SIG-M5 (cell line): Measurements from ENCODE around the gene ATF7IP2.

ENCODE experiments used
- DNase-seq: peaks from one replicate; lab custom pipeline; 2025; lab: John Stamatoyannopoulos, UW

The ATF7IP2 gene

GRCh38 chr16:10511829-10512228 lies 126.0 kb downstream of the ATF7IP2 start:
- no peak for DNase-seq

GRCh38 chr16:10514369-10515055 lies 128.7 kb downstream of the ATF7IP2 start:
- no peak for DNase-seq

- DNase-seq: no peak
These were observed 132.0 kb downstream of the ATF7IP2 start for GRCh38 chr16:10517868-10518267.

GRCh38 chr16:10518479-10519041 lies 132.7 kb downstream of the ATF7IP2 start:
- no peak for DNase-seq

GRCh38 chr16:10519297-10519696 lies 133.4 kb downstream of the ATF7IP2 start:
- DNase-seq: no peak

- no peak for DNase-seq
These were observed 134.3 kb downstream of the ATF7IP2 start for GRCh38 chr16:10519929-10520868.

GRCh38 chr16:10520869-10521578 lies 135.2 kb downstream of the ATF7IP2 start:
- DNase-seq: no peak

GRCh38 chr16:10521681-10522274 lies 135.9 kb downstream of the ATF7IP2 start:
- no peak for DNase-seq

DNA sequence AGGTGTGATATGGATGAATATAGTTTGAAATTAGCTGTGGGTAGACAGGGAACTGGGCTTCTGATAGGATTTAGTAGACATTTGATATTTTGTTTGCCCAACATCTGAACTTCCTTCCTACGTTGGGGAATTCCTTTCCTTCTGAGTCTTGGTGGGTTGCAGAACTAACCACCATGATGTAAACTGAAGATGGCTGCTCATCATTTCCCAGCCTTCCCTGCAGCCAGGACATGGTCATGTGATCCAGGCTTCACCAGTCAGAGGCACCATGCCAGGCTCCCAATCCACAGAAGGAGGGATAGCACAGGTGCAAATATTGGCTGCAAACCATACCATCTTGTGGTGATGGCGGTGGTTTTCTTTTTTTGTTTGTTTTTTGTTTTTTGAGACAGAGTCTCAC lies 137.1 kb downstream of the ATF7IP2 start:
- DNase-seq: no peak

DNA sequence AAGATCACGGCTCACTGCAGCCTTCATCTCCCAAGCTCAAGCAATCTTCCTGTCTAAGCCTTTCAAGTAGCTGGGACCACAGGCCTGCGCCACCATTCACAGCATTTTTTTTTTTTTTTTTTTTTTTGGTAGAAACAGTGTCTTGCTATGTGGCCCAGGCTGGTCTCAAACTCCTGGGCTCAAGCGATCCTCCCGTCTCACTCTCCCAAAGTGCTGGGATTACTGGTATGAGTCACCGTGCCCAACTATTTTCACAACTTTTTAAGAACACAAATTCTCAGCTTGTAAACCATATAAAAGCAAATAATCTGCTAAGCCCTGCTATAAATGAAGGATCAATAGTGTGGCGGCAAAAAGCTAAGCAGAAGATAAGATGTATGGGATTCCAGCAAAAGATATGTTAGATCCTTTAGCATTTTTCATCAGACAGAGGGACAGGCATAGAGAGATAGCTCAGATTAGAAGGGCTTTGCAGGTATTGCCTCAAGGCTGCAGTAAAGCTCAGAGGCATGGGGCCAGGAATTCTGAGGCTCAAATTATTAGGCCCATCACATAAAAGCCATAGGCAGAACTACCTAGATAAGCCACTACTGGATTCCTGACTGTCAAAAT lies 139.5 kb downstream of the ATF7IP2 start:
- DNase-seq: no peak

- DNase-seq: no peak
These were observed 141.1 kb downstream of the ATF7IP2 start for GRCh38 chr16:10526962-10527361.

DNA sequence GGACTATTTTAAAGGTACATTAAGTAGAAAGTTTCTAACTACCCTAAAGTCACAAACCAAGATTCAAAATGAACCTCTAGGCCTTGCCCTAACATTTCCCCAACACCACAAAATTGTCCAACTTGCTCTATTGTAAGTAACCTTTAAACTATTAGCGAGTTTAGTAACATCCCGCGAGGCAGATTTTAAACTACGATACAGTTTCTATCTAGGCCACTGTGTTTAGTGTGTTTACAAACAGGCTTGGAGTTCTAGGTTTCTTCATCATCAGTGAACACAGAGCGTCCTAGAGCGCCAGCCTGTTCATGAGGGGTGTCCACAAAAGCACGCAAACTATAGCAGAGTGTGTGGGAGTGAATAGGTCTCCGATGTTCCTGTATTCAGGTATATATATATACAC lies 142.8 kb downstream of the ATF7IP2 start:
- no peak for DNase-seq

GRCh38 chr16:10529895-10530669 lies 144.2 kb downstream of the ATF7IP2 start:
- no peak for DNase-seq

DNA sequence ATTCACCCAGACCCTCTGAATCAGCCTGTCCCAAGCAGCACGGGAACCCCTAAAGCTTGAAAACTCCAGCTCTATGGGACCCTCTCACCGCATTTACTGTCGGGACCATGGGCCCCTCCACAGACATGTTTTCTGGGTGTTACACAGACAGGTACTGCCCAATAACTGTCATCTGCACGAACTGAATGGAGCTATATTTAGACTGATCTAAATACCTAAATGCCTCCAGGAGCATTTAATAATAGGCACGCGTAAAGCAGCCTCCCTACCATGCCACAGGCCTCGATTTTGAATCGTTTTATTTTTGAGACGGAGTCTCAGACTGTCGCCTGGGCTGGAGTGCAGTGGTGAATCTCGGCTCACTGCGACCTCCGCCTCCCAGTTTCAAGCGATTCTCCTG lies 144.8 kb downstream of the ATF7IP2 start:
- no peak for DNase-seq

- DNase-seq: no peak
These were observed 145.7 kb downstream of the ATF7IP2 start for GRCh38 chr16:10531582-10531981.
